HG03575 (cell line): ENCODE data around the gene KIRREL3.

Source experiments
- ATAC-seq: cut with Tn5 transposase; IDR thresholded peaks from one replicate; pipeline ENCODE4 v1.9.1; 2021; ENCODE audit not compliant: unreplicated experiment, insufficient number of reproducible peaks, low FRiP score; ENCODE audit errors: extremely low read depth

The KIRREL3 gene

GRCh38 chr11:126766440-126766839, 234.1 kb downstream of the KIRREL3 start:
- ATAC-seq, result no peak

- ATAC-seq, result no peak
Observed at GRCh38 chr11:126765196-126765595, 235.4 kb downstream of the KIRREL3 start.

GRCh38 chr11:126764231-126764630, 236.3 kb downstream of the KIRREL3 start:
- no peak for ATAC-seq

GRCh38 chr11:126756855-126757254, 243.7 kb downstream of the KIRREL3 start:
- ATAC-seq, result no peak

- ATAC-seq, result no peak
Observed at GRCh38 chr11:126756421-126756820, 244.1 kb downstream of the KIRREL3 start.

GRCh38 chr11:126755526-126755925, 245.0 kb downstream of the KIRREL3 start:
- no peak for ATAC-seq

- no peak for ATAC-seq
Observed at GRCh38 chr11:126754591-126755426, 245.8 kb downstream of the KIRREL3 start.

GRCh38 chr11:126753990-126754389, 246.6 kb downstream of the KIRREL3 start:
- no peak for ATAC-seq

- ATAC-seq, result no peak
Observed at GRCh38 chr11:126751242-126751641, 249.3 kb downstream of the KIRREL3 start.

GRCh38 chr11:126748793-126749192, 251.8 kb downstream of the KIRREL3 start:
- no peak for ATAC-seq

GRCh38 chr11:126748100-126748791, 252.3 kb downstream of the KIRREL3 start:
- ATAC-seq, result no peak

- ATAC-seq, result no peak
Observed at GRCh38 chr11:126747315-126747714, 253.3 kb downstream of the KIRREL3 start.

GRCh38 chr11:126746443-126746842, 254.1 kb downstream of the KIRREL3 start:
- no peak for ATAC-seq

- no peak for ATAC-seq
Observed at GRCh38 chr11:126744699-126745098, 255.9 kb downstream of the KIRREL3 start.

- ATAC-seq, result no peak
Observed at GRCh38 chr11:126743628-126744027, 256.9 kb downstream of the KIRREL3 start.

- no peak for ATAC-seq
Observed at GRCh38 chr11:126742582-126742981, 258.0 kb downstream of the KIRREL3 start.

- ATAC-seq, result no peak
Observed at GRCh38 chr11:126740846-126741245, 259.7 kb downstream of the KIRREL3 start.

- ATAC-seq, result no peak
Observed at GRCh38 chr11:126739499-126740145, 260.9 kb downstream of the KIRREL3 start.

GRCh38 chr11:126738295-126739031, 262.1 kb downstream of the KIRREL3 start:
- no peak for ATAC-seq
